ENCODE measurements around the gene HDAC4. TPM values are rescaled to one million over a fixed set of nuclear protein-coding genes. Genes with fewer than 3 reads are reported as not detected.

The HDAC4 gene
- total RNA-seq, 1 donor from 2014 or later: 65.7 TPM

GRCh38 chr2:239351687-239352086 lies 49.1 kb downstream of the HDAC4 start:
- Histone ChIP-seq H3K27ac (no peak overlapping the region), H3K27me3 (no peaks in the 10 kb centered on the region), H3K4me1 (peaks cover 0 to 10% of the 10 kb centered on the region in 2 donors), H3K36me3 (peaks cover 0 to 15% of the 10 kb centered on the region in 2 donors), H3K9me3 (no peaks in the 10 kb centered on the region), H3K4me3 (no peak overlapping the region)
- intact Hi-C loops (cut with DNase I): no loop called here
- TF ChIP-seq, protein P1, sequence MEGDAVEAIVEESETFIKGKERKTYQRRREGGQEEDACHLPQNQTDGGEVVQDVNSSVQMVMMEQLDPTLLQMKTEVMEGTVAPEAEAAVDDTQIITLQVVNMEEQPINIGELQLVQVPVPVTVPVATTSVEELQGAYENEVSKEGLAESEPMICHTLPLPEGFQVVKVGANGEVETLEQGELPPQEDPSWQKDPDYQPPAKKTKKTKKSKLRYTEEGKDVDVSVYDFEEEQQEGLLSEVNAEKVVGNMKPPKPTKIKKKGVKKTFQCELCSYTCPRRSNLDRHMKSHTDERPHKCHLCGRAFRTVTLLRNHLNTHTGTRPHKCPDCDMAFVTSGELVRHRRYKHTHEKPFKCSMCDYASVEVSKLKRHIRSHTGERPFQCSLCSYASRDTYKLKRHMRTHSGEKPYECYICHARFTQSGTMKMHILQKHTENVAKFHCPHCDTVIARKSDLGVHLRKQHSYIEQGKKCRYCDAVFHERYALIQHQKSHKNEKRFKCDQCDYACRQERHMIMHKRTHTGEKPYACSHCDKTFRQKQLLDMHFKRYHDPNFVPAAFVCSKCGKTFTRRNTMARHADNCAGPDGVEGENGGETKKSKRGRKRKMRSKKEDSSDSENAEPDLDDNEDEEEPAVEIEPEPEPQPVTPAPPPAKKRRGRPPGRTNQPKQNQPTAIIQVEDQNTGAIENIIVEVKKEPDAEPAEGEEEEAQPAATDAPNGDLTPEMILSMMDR (IDR thresholded peaks at IDR 0.05): no peak
- peak in 1 of 2 donors; percentile 52 for DNase-seq (ENCODE audit: low spot score in 2 of 2)

DNA sequence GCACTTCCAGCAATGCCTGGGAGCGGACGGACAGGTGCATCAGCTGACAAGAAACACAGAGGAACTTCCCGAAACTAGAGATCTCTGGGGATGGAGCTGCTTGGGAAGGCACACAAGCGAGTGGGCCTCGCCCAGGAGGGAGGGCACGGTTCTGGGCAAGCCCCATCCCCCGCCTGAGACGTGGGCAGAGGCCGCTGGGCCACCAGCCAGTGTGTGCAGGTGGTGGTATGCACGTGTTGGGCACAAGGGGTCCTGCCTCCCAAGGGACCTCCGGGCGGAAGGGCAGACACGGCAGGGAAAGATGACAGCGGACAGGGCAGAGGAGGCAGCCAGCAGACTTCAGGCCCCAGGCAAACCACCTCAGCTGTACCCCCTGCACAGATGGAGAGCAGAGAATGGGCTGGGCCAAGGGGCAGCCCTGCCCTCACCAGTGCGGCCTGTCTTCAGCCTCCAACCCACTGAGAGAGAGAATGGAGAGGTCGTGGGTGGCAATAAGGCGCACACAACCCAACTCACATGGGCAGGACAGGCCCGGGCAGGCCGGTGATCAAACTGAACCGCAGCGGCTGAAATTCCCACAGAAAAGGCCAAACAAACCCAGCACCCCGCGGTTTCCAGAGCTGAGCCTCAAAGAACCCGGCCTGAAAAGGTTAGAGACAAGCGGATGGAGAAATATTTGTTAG lies 51.2 kb downstream of the HDAC4 start:
- H3K9me3 ChIP-seq: no peaks in the 10 kb centered on the region
- no peaks in the 10 kb centered on the region for H3K27me3 ChIP-seq
- no peak overlapping the region for H3K4me3 ChIP-seq
- no peak overlapping the region for H3K27ac ChIP-seq
- no peaks in the 10 kb centered on the region for H3K4me1 ChIP-seq
- TF ChIP-seq, protein P1 (IDR thresholded peaks at IDR 0.05): no peak
- H3K36me3 ChIP-seq: peaks cover 0 to 15% of the 10 kb centered on the region in 2 donors
- no peak for DNase-seq (ENCODE audit: low spot score in 2 of 2)
- intact Hi-C loops (cut with DNase I): no loop called here

DNA sequence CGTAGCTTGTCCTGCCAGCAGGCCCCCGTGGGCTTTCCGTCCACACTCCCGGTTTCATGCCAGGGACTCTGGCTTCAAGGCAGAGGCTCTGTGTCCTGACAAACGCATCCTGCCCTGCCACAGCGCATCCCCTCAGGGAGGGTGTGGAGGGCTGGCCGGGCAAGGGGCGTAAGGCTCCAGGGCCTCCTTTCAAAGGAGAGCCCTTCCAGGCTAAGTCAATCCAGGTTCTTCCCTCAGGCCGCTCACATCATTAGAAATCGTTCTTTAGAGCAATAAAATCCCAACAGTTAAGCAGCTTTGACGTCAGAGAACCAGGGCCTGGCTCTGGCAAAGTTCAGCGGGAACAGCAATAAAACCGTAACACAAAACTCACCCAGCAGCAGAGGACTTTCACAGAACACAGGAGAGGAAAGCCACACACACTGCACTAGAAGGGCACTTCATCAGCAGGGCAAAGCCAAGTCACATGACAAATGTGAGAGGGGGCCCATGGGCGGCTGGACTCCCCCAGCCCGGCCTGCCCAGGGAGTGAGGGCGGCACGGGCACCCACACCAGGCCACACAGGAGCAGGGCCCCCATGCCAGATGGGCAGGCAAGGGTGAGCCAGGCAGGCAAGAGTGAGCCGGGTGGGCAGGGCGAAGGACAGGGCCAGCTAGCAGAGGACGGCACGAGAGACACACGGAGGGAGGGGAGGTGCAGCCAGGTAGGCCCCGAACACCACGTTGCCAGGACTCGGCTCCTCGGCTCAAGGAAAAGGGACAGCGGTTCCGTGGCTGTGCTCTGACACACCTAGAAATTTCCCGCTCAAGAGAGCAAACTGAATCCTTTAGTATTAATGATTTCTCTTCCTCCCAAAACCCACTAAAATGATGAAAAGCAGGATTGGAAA lies 52.0 kb downstream of the HDAC4 start:
- no peaks in the 10 kb centered on the region for H3K4me1 ChIP-seq
- no peak overlapping the region for H3K27ac ChIP-seq
- intact Hi-C loops (cut with DNase I): no loop called here
- H3K27me3 ChIP-seq: no peaks in the 10 kb centered on the region
- H3K9me3 ChIP-seq: no peaks in the 10 kb centered on the region
- TF ChIP-seq, protein P1 (IDR thresholded peaks at IDR 0.05): no peak
- peaks cover 0 to 15% of the 10 kb centered on the region in 2 donors for H3K36me3 ChIP-seq
- H3K4me3 ChIP-seq: no peak overlapping the region
- no peak for DNase-seq (ENCODE audit: low spot score in 2 of 2)

DNA sequence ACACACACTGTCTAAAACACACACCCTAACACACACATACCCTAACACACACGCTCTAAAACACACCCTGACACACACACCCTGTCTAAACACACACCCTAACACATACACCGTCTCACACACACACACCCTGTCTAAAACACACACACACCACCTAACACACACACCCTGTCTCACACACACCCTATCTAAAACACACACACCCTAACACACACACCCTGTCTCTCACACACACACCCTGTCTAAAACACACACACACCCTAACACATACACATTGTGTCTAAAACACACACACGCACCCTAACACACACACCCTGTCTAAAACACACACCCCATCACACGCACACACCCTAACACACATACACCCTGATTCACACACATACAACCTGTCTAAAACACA lies 54.1 kb downstream of the HDAC4 start:
- peaks cover 0 to 4% of the 10 kb centered on the region in 2 donors for H3K36me3 ChIP-seq
- intact Hi-C loops (cut with DNase I): no loop called here
- TF ChIP-seq, protein P1 (IDR thresholded peaks at IDR 0.05): no peak
- H3K27me3 ChIP-seq: no peaks in the 10 kb centered on the region
- no peaks in the 10 kb centered on the region for H3K4me1 ChIP-seq
- no peak for DNase-seq (ENCODE audit: low spot score in 2 of 2)
- no peaks in the 10 kb centered on the region for H3K9me3 ChIP-seq
- no peak overlapping the region for H3K27ac ChIP-seq
- no peak overlapping the region for H3K4me3 ChIP-seq

GRCh38 chr2:239345251-239345650 lies 55.6 kb downstream of the HDAC4 start:
- H3K4me3 ChIP-seq: no peak overlapping the region
- H3K36me3 ChIP-seq: no peaks in the 10 kb centered on the region
- intact Hi-C loops (cut with DNase I): no loop called here
- H3K9me3 ChIP-seq: no peaks in the 10 kb centered on the region
- H3K27me3 ChIP-seq: no peaks in the 10 kb centered on the region
- TF ChIP-seq, protein P1 (IDR thresholded peaks at IDR 0.05): no peak
- no peak for DNase-seq (ENCODE audit: low spot score in 2 of 2)
- no peaks in the 10 kb centered on the region for H3K4me1 ChIP-seq
- no peak overlapping the region for H3K27ac ChIP-seq
